NCI-H446 (cell line): ENCODE results near the gene SCG3.
A peak's percentile ranks its signal among the peaks of the same experiment; 100 is the strongest.

ENCODE experiments used
- DNase-seq, 2 experiments: peaks; one replicate each; lab custom pipeline; 2025; lab: John Stamatoyannopoulos, UW

SCG3 gene

GRCh38 chr15:51727141-51727897, 46.0 kb downstream of the SCG3 start:
- no peak for DNase-seq

GRCh38 chr15:51731549-51732267, 50.4 kb downstream of the SCG3 start:
- DNase-seq, result no peak

DNA sequence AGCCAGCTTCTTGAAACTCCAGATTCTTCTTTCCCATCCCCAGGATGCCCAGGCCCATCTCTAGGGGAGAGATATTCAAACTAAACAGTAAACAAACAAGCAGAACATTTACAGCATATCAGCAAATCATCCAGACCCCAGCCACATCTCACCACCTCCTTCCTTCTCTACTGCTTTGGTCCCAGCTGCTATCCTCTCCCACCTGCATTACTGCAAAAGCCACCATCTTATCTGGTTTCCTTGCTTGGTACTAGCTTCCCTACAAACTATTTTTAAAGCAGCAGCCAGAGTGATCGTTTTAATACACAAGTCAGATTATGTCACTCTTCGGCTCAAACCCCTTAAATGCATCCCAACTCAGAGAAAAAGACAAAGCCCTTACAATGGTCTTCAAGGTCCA, 51.3 kb downstream of the SCG3 start:
- no peak for DNase-seq

DNA sequence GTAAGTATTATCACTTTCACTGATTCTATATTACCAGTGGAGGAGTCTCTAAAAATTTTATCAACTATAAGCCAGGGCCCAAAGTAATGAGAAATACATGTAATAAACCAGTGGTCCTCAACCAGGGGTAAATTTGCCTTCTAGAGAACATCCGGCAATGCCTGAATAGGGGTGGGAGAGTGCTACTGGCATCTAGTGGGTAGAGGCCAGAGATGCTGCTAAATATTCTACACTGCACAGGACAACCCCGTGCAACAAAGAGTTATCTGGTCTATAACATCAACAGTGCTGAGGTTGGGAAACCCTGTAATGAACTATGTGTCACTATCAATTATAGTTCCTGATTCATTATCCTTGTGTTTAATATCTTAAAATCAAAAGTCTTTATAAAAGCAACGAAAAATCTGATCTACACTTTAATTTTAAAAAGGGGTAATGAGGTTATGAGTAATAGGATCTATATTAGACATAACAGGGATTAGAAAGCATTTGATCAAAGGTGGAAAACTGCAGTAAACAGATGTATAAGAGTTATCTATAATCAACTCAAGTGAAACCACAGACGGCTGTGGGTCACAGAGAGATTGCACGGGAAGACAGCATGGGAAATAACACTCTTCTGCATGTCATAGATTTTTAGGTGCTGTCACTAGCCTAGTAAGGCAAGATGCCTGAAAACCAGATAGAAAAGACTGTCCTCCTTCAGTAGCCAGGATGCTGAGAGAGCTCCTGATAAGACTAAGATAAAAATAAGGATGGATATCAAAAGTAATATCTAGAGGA, 54.1 kb downstream of the SCG3 start:
- peak in 1 of 2 experiments; percentile 7 for DNase-seq

DNA sequence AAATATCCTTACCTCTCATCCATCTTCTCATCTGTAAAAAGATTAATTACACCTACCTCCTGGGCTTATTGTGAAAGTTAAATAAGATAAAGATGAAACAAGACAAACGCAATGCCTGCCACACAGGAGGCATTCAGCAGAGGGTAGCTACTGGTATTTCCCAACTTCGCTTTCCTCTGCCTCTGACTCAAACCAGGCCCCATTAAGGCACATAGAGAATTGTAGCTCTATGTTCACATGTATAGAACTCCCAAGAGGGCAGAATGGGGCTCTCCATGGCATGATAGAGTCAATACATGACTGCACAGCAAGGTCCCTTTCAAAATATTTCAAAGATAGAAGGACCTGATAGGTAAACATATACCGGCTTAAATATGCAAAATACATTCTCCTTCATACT, 54.8 kb downstream of the SCG3 start:
- no peak for DNase-seq

DNA sequence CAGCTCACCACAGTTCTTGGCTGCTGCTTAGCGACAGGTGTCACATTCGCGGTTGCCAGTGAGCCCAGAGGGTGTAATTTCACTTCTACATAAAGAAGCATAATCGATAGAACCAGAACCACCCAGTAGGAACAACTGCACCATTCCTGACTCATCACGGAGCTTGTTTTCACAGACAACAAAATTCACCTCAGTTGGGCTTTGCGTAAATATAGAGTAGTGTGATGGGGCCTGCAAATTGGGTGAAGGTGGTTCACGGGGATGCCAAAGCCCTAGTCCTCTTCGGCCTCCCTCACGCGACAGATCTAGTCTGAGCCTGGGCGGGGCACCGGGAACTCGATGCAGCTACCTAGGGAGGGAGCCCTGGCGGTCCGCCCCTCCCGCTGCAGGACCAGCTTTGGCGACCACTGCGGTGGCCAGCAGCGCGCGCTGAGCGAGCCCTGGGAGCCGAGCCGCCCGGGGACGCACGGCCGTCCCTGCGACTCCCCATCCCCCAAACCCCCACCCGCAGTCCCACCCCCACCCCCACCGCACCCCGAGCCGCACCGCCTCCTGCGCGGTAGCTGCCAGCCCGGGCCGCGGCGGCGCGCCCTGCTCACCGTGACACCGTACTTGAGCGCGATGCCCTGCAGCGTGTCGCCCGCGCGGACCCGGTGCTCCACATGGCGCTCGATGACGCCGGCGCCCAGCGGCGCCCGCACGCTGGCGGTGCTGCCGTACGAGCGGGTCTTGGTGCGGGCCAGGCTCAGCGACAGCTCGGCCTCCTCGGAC, 55.6 kb downstream of the SCG3 start:
- peak in 1 of 2 experiments; percentile 54 for DNase-seq

DNA sequence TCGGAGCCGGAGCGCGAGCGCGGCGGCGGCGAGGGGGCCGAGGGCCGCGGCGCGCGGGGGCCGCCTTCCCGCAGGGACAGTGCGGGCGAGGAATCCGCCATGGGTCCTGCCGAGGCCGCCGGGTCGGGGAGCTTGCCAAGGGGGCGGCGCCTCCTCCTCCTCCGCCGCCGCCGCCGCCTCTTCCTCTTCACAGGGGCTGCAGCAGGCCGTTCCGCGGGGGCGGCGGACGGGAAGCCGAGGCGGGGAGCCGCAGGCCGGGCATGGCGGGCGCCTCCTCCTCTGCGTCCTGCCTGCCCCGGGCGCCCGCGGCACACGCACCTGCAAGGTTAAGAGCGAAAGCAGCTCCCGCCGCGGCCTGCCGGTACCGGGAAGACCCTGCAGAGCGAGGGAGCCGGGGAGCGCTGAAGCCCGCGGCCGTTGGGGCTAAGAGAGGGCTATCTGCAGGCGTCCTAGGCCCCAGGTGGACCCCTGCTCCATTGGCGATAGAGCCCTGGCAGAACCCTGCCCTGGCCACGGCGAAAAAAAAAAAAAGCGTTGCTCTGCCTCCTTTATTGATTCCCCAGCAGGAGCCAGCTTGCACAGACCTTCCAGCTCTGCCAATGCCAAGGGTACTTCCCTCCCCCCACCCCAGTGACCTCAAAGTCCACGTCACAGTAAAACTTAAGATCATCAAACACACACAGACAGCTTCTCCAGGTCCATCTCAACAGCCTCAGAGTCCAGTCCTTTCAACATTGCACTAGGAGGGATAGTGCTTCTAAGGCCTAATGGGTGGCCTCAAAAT, 56.4 kb downstream of the SCG3 start, which contains the start of gene LYSMD2:
Gene LYSMD2 (minus strand): TSS at position 134 of the 784 bp plus-strand sequence. CDS start 33 bp downstream, at position 101.
- DNase-seq, result peak; percentile 24 to 62

DNA sequence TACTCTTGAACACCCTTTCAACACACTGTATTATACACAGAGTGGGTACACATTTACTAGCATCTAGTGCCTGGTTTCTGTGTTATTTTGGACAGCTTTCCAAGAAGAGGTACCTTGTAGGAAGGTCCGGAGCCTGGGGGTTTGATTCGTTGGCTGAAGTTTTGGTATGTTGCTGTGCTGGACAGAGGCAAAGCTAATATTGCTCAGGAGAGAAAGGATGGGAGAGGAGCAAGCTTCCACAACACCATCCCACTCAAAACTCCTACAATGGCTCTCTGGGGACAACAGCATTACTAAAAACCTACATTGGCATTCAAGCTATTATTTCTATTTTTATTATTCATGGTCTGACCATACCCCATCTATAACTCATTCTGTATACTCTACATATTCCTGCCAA, 57.2 kb downstream of the SCG3 start:
- no peak for DNase-seq

DNA sequence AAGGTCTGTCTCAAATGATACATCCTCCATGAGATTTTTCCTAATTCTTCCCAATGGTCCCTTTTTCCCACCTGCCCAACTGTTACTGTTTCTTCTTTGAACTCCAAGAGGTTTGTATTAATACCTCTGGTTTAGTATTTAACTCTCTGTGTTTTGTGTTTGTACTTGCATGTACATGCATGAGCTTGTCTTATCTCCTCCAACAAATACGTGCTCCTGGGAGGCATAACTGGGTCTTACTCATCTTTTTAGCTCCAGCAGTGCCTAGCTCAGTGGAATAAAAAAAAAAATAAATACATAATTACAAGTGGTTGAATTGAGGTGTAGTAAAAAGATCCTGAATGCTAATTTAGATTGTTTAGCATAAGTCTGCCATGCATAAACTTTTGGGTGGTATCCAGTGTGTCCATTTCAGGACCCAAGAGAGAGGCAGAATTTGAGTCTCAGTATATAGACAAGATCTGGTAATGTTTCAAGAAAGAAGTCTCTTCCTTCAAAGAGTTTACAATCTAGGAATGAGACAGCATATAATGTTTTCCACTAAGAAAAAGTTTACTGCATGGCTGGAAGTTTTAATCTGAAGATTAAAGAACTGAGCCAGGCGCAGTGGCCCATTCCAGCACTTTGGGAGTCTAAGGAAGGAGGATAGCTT, 57.9 kb downstream of the SCG3 start:
- no peak for DNase-seq

- no peak for DNase-seq
Measured at GRCh38 chr15:51749307-51749706, 68.0 kb downstream of the SCG3 start.

GRCh38 chr15:51750186-51750585, 68.9 kb downstream of the SCG3 start:
- no peak for DNase-seq

GRCh38 chr15:51750792-51751696, 69.7 kb downstream of the SCG3 start, which contains the start of gene TMOD2:
Gene TMOD2 (plus strand): TSS chr15:51751597. CDS start chr15:51766442, 14,845 bp downstream.
- peak in 1 of 2 experiments; percentile 27 for DNase-seq

DNA sequence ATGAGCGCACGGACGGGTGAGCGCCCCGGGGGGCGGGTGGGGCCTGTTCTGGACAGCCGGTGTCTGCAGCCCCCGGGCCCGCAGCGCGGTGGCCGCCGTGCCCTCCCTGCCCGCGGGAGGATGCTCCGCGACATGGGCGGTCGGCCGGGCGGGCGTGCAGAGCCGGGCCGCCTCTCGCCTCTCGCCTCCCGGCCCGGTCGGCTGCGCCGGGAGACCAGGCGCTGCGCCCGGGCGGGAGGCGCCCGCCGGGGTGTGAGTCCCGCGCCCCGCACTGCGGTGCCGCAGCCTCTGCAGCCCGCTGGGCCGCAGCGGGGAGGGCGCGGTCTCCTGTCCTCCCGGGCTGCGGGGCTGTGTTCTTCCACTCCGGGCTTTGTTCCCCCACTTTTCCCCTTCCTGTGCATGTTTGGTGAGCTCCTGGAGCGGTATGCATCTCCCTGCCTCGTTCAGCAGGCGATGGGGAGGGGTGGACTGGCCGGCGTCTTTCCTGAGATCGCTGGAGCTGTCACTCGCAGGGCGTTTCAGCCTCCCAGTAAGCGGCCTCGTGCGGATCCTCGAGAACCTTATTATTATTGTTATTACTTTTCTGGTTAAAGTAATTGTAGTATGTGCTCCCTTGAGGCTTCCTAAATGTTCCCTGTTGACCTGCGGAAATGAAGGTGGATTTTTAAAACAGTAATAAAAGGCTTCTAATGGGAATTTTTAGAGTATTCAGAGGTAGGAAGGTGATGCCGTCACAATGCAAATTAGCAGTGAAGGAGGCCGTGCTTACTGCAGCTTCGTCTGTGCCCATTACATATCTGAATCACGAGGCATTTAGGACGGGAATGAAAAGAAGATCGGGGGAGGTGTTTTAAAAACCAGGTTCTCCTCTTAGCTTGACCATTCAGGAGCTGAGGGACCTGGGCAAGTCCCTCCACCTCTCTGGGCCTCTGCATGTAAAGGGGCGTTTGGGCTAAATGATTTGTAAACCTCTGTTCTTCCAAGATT, 70.7 kb downstream of the SCG3 start:
- peak in 1 of 2 experiments; percentile 4 for DNase-seq

GRCh38 chr15:51752888-51753287, 71.6 kb downstream of the SCG3 start:
- no peak for DNase-seq

DNA sequence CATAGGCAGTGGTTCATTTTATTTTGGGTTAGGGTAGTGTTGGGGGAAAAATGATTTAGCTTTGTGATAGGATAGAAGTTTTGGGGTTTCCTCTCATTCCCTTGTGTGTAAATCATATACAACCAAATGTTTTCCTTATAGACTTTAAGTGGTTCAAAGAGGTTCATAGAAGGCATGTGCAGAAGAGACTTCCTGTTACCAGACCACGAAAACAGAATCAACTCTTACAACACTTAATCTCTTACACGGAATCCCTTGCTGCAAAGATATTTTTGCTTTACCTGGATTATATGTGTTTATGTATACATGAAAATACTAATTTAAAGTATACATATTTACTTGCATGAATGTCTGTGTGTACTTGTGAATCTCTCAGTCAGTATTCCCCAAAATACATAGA, 73.0 kb downstream of the SCG3 start:
- no peak for DNase-seq

DNA sequence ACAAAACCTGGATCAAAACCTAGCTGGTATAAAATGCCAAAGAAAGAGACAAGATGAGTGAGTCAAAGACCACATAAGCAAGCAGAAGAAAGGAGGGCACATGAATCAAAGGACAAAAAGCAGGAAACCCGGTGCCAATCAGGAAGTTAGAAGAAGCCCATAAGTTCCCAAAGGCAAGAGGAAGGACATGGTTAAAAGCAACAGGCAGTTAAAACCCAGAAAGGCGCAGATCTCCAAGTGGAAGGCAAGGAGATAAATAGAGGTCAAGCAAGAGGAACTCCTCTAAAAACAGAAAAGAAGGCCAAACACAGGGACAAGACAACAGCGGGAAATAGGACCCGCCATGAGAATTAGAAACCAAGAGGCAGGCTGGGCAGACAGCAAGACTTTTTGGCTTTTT, 74.5 kb downstream of the SCG3 start:
- no peak for DNase-seq

GRCh38 chr15:51756482-51756881, 75.2 kb downstream of the SCG3 start:
- DNase-seq, result no peak

DNA sequence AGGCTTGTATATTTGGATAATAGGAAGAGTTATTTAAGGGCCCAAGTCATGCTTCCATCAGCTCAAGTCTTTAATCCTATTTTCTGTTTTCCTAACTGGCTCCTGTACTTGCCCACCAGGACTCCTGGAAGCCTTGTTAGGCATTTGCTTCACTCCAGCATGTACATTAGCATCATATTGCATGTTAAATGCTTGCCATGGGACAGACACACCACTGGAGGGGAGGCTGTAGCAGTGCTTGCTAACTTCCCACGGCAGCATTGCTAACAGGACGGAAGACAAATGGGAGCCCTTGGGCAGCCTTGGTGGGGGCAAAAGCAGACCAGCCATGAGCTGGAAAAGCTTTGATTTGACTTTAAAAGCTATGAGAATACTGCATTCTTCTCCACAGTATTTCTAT, 76.1 kb downstream of the SCG3 start:
- DNase-seq, result no peak
